CD4-positive, alpha-beta T cell treated with Interleukin-6 at 100 ng/mL for 8 hours (primary cell): ENCODE results near the gene PTPRG.
"Not testable (repeated sequence)": the region's sequence is repeated elsewhere in the genome, so short reads cannot be mapped to it uniquely, and the experiment has no call there.

ENCODE experiments used
- DNase-seq: peaks from one replicate; pipeline ENCODE4 v3.0.0-alpha.2; 2020; ENCODE audit warnings: mixed read lengths, low spot score

PTPRG gene

GRCh38 chr3:61803983-61804382 lies 242.6 kb downstream of the PTPRG start:
- no peak for DNase-seq

- no peak for DNase-seq
Measured at GRCh38 chr3:61804782-61805181, 243.4 kb downstream of the PTPRG start.

GRCh38 chr3:61805510-61806080 lies 244.2 kb downstream of the PTPRG start:
- DNase-seq = no peak

- no peak for DNase-seq
Measured at GRCh38 chr3:61806810-61807209, 245.4 kb downstream of the PTPRG start.

- DNase-seq = no peak
Measured at GRCh38 chr3:61807865-61808276, 246.5 kb downstream of the PTPRG start.

DNA sequence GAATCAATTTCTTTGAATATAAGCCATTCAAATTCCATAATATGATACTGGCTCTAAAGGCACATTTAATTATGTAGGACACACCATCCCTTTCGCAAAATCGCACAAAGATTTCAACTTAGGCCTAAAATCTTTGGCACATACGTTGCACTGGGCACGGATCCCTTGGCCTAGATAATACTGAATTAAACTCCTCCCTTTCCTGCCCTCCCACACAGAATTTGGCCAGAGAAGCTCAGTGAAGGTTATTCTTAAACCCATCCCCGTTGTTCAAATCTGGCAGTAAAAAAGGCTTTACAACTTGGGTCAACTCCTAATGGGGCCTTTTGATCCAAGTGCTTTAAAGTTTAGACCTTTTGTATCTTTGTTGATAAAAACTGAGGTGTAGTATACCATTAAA lies 247.2 kb downstream of the PTPRG start:
- no peak for DNase-seq

- no peak for DNase-seq
Measured at GRCh38 chr3:61808999-61809398, 247.6 kb downstream of the PTPRG start.

- no peak for DNase-seq
Measured at GRCh38 chr3:61809879-61810278, 248.5 kb downstream of the PTPRG start.

DNA sequence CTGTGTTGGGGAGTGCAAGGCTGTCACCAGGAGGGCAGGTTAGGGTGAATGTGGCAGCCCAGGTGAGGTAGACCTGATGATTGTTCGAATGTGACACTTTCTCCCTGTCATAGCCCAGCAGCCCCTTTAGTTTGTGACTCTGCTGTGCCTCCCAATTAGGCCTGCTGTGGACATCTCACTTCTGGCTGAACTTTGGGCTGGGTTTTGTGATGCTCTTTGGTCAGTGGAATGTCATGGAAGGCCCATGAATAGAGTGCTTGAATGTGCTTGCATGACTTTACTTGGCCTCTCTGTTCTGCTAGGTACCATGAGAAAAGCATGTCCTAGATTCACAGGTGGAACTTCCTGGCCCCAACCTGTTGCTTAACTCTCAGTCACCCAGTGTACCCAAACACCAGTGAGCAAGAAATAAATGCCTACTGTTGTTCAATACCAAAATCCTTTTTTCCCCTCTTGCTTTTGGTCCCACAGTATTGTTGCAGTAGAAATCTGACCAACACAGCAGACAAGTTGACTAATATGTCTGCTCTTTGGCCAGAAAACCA lies 249.7 kb downstream of the PTPRG start:
- DNase-seq = no peak

GRCh38 chr3:61811652-61812051 lies 250.3 kb downstream of the PTPRG start:
- no peak for DNase-seq

- no peak for DNase-seq
Measured at GRCh38 chr3:61812085-61812484, 250.7 kb downstream of the PTPRG start.

GRCh38 chr3:61812517-61812916 lies 251.1 kb downstream of the PTPRG start:
- no peak for DNase-seq

DNA sequence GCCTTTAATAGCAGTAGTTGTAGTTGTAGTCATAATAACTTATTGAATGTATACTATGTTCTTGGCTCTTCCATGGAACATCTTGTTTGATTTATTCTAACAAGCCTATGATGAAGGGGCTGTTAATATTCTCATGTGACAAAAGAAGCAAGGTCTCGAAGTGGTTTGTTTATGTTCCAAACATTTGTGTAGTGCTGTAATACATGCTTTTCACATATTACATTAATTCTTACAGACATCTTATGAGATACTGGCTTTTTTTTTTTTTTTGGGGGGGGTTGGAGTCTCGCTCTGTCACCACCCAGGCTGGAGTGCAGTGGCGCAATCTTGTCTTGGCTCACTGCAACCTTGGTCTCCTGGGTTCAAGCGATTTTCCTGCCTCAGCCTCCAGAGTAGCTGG lies 252.3 kb downstream of the PTPRG start:
- no peak for DNase-seq

DNA sequence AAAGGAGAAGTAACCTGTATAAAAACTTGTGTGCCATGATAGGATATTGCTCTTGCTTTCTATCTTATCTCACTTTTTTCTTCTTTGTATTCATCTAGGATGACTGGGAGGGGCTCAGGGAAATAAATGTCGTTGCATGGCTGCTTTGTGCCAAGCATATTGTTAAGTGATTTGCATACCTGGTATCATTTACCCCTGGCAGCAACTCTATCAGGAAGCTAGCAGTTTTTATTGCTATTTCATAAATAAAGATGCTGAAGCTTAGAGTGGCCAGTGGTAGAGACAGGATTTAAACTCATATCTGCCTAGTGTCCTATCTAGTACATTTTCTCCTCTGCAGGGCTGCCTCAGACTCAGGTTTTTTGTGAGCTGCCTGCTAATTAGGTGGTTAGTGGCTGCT lies 253.3 kb downstream of the PTPRG start:
- no peak for DNase-seq

DNA sequence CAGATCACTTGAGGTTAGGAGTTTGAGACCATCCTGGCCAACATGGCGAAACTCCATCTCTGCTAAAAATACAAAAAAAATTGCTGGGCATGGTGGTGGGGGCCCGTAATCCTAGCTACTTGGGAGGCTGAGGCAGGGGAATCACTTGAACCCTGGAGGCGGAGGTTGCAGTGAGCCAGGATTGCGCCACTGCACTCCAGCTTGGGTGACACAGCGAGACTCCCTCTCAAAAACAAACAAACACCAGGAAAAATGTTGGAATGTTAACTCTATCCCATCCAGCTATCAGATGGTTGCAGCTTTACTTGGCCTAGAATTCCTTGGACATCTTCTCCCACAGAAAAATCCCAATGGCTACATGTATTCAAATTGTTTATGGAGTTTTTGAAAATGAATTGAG lies 254.9 kb downstream of the PTPRG start:
- DNase-seq = not testable (repeated sequence)

- no peak for DNase-seq
Measured at GRCh38 chr3:61819861-61820260, 258.5 kb downstream of the PTPRG start.

DNA sequence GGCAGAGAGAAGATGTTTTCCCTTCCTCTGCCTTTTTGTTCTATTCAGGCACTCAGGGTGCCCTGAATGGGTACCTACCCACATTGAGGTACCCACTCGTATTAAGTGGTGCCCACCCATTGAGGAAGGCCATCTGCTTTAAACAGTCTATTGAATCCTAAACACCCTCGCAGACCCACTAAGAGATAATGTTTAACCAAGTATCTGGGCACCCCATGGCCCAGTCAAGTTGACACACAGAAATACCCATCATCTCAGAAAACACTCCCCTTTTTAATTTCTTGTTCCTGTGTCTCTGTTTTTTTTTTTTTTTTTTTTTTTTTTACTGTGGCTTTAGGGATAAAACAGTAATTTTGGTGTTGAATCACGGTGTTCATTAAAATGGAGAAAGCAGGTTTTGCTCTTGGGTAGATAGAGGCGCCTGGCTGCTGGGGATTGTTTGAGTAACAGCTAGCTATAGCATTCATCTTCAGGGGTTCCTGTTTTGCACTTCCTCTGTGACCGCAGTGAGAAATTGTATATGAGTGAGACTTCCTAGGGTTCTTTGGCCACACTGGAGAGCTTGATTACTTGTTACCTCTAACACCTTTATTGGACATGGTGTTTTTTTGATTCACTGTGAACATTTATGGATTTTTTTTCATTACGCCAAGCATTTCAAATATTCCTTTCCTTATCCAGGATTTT lies 259.1 kb downstream of the PTPRG start:
- DNase-seq = no peak

DNA sequence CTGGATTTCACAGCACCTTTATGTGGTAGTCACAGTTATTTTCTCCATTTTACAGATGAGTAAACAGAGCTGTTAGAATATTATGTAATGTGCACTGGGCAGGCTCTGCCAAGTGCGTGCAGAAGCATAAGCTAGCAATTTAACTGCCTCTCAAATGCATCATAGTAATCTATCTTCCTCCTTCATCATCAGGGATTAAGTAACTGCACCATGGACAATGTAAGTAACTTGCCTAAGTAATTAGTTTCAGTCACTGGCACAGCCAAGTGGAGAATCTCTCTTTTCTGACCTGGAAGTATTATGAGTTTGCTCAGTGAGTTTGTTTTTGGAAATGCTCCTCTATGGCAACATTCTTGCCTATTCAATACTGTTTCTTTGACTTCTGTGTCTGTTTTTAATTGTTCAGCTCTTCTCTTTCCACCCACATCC lies 260.5 kb downstream of the PTPRG start:
- DNase-seq = no peak

- no peak for DNase-seq
Measured at GRCh38 chr3:61822588-61822987, 261.2 kb downstream of the PTPRG start.

DNA sequence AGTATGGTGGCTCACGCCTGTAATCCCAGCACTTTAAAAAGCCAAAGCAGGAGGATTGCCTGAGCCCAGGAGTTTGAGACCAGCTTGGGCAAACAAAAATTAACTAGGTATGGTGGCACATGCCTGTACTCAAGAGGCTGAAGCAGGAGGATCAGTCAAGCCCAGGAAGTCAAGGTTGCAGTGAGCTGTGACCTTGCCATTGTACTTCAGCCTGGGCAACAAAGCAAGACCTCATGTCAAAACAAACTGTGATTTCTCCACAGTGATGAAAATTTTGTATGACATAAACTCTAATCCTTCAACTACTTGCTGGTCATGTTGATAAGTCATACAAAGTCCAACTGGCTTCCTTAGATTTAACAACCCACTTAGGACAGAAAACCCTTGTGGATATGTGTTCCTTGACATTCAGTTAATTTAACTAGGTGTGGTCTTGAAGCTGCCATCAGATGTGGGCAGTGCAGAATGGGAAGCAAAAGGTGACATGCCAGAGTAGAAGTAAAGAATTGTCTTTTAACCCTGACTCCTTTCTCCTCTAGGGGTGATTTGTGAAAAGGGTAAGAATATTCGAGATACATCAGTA lies 263.3 kb downstream of the PTPRG start:
- DNase-seq = no peak

- no peak for DNase-seq
Measured at GRCh38 chr3:61826161-61826560, 264.8 kb downstream of the PTPRG start.

DNA sequence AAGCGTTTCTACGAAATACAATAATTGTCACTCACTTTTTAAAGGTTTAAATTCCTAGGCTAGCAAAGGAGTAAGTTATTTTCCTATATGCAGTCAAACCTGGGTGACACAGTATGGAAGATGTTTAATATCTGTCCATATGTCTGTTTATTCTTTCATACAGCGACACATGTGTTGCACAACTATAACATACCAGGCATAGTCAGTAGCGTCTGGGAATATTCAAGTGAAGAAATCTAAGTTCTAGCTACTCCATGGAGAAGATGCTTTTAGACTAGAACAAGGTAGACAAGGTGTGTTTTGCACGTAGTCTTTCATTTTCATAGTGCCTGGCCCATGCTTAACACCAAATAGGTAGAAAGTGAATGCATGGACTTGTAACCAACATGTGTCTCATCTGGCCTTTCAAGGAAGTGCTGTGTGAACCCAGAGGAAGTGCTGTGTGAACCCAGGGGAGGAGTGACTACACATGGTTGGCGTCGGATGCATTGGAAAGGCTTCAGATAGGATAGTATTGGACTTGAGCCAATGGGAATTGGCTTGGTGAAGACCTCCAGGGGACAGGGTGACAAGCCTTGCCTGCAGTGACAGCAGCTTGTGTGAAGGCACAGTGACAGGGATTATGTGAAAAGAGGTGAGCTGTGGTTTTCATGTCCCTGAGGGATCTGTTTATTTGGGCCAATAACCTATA lies 267.0 kb downstream of the PTPRG start:
- no peak for DNase-seq
